Stomach smooth muscle (tissue), 2 donors: Measurements from ENCODE around the gene C11orf68.
A peak's percentile ranks its signal among the peaks of the same experiment; 100 is the strongest.

Experiments
- H3K27ac ChIP-seq: one replicate; pipeline ENCODE4 v1.7.0; 2013; ENCODE audit warnings: mild to moderate bottlenecking, low read length, inconsistent platforms
- H3K27me3 ChIP-seq, 2 donors: one replicate each; pipeline ENCODE4 v1.7.0; 2013; ENCODE audit warnings: low read length in 2 of 2; ENCODE audit not compliant: insufficient read depth in 2 of 2, control insufficient read depth in 1 of 2
- H3K36me3 ChIP-seq, 2 donors: one replicate each; pipeline ENCODE4 v1.7.0; 2013; ENCODE audit warnings: low read length in 2 of 2; ENCODE audit not compliant: control insufficient read depth in 2 of 2, insufficient read depth in 2 of 2
- H3K4me1 ChIP-seq: one replicate; pipeline ENCODE4 v1.7.0; 2013; ENCODE audit warnings: low read length; ENCODE audit not compliant: control insufficient read depth, insufficient read depth
- H3K4me3 ChIP-seq, 2 donors: one replicate each; pipeline ENCODE4 v1.7.0; 2013; ENCODE audit warnings: low read length in 2 of 2
- H3K9ac ChIP-seq, 2 donors: one replicate each; pipeline ENCODE4 v1.7.0; 2013; ENCODE audit warnings: low read length in 2 of 2, mild to moderate bottlenecking in 1 of 2
- H3K9me3 ChIP-seq, 2 donors: one replicate each; pipeline ENCODE4 v1.7.0; 2013; ENCODE audit warnings: low read length in 2 of 2; ENCODE audit not compliant: control insufficient read depth in 2 of 2
- donor health status: healthy.
- donor health status: Pancreatic carcinoma.

The C11orf68 gene

GRCh38 chr11:65880027-65880426, 38.8 kb downstream of the C11orf68 start:
- no peaks in the 10 kb centered on the region for H3K27me3 ChIP-seq
- no peak overlapping the region for H3K4me3 ChIP-seq
- no peaks in the 10 kb centered on the region for H3K9me3 ChIP-seq
- H3K36me3 ChIP-seq, result peaks cover 14 to 16% of the 10 kb centered on the region in 2 donors
- no peak overlapping the region for H3K27ac ChIP-seq
- no peak overlapping the region for H3K9ac ChIP-seq
- H3K4me1 ChIP-seq, result peaks cover 10% of the 10 kb centered on the region

GRCh38 chr11:65879617-65880016, 39.2 kb downstream of the C11orf68 start, which contains the start of gene CTSW:
TSS of gene CTSW (plus strand) at chr11:65879837. CDS start at chr11:65879855, 18 bp downstream.
- H3K4me3 ChIP-seq, result no peak within 1 kb of the TSS
- H3K9me3 ChIP-seq, result no peaks in the 10 kb centered on the region
- H3K27ac ChIP-seq, result no peak within 1 kb of the TSS
- no peaks in the 10 kb centered on the region for H3K27me3 ChIP-seq
- peaks cover 14 to 16% of the 10 kb centered on the region in 2 donors for H3K36me3 ChIP-seq
- no peak within 1 kb of the TSS for H3K9ac ChIP-seq
- H3K4me1 ChIP-seq, result peaks cover 6% of the 10 kb centered on the region

- Histone ChIP-seq H3K36me3 (peaks cover 14 to 16% of the 10 kb centered on the region in 2 donors), H3K27me3 (no peaks in the 10 kb centered on the region), H3K9ac (peak overlapping the region; percentile 74 to 89), H3K9me3 (no peaks in the 10 kb centered on the region), H3K4me1 (peaks cover 39% of the 10 kb centered on the region), H3K27ac (peak overlapping the region; percentile 89), H3K4me3 (peak overlapping the region; percentile 77 to 88)
These were observed 45.3 kb downstream of the C11orf68 start for GRCh38 chr11:65873318-65874156.

GRCh38 chr11:65872586-65873317, 46.1 kb downstream of the C11orf68 start, which contains the start of gene EFEMP2:
TSS of gene EFEMP2 (minus strand) at chr11:65872800. CDS start at chr11:65872354, 446 bp downstream.
- Histone ChIP-seq H3K9ac (peak within 1 kb of the TSS; percentile 88 to 89), H3K9me3 (no peaks in the 10 kb centered on the region), H3K4me1 (peaks cover 44% of the 10 kb centered on the region), H3K27ac (peak within 1 kb of the TSS; percentile 89), H3K36me3 (peaks cover 20% of the 10 kb centered on the region in 2 donors), H3K27me3 (no peaks in the 10 kb centered on the region), H3K4me3 (peak within 1 kb of the TSS; percentile 77 to 88)

GRCh38 chr11:65871811-65872548, 46.9 kb downstream of the C11orf68 start:
- Histone ChIP-seq H3K27me3 (no peaks in the 10 kb centered on the region), H3K4me1 (peaks cover 44% of the 10 kb centered on the region), H3K9ac (peak overlapping the region; percentile 88 to 89), H3K9me3 (no peaks in the 10 kb centered on the region), H3K36me3 (peaks cover 23 to 25% of the 10 kb centered on the region in 2 donors), H3K27ac (peak overlapping the region; percentile 89), H3K4me3 (peak overlapping the region; percentile 73 to 88)

GRCh38 chr11:65870706-65871681, 47.9 kb downstream of the C11orf68 start:
- Histone ChIP-seq H3K9ac (peak overlapping the region; percentile 88 to 89), H3K9me3 (no peaks in the 10 kb centered on the region), H3K36me3 (peaks cover 28% of the 10 kb centered on the region in 2 donors), H3K27me3 (no peaks in the 10 kb centered on the region), H3K4me1 (peaks cover 44% of the 10 kb centered on the region), H3K27ac (peak overlapping the region; percentile 89), H3K4me3 (peak overlapping the region; percentile 73 to 88)

- Histone ChIP-seq H3K9me3 (no peaks in the 10 kb centered on the region), H3K4me1 (peaks cover 44% of the 10 kb centered on the region), H3K9ac (no peak overlapping the region), H3K36me3 (peaks cover 31 to 35% of the 10 kb centered on the region in 2 donors), H3K4me3 (peak overlapping the region in 1 of 2 donors; percentile 15), H3K27me3 (no peaks in the 10 kb centered on the region), H3K27ac (peak overlapping the region; percentile 89)
These were observed 48.6 kb downstream of the C11orf68 start for GRCh38 chr11:65870307-65870658.

GRCh38 chr11:65869643-65870306, 49.1 kb downstream of the C11orf68 start:
- no peak overlapping the region for H3K9ac ChIP-seq
- H3K27ac ChIP-seq, result peak overlapping the region; percentile 89
- H3K27me3 ChIP-seq, result no peaks in the 10 kb centered on the region
- peaks cover 36 to 40% of the 10 kb centered on the region in 2 donors for H3K36me3 ChIP-seq
- H3K4me1 ChIP-seq, result peaks cover 44% of the 10 kb centered on the region
- no peaks in the 10 kb centered on the region for H3K9me3 ChIP-seq
- H3K4me3 ChIP-seq, result no peak overlapping the region

GRCh38 chr11:65868907-65869306, 50.0 kb downstream of the C11orf68 start:
- H3K4me1 ChIP-seq, result peaks cover 47% of the 10 kb centered on the region
- no peaks in the 10 kb centered on the region for H3K27me3 ChIP-seq
- peak overlapping the region; percentile 31 for H3K27ac ChIP-seq
- H3K36me3 ChIP-seq, result peaks cover 42 to 48% of the 10 kb centered on the region in 2 donors
- H3K9me3 ChIP-seq, result no peaks in the 10 kb centered on the region
- H3K9ac ChIP-seq, result no peak overlapping the region
- H3K4me3 ChIP-seq, result no peak overlapping the region
